ENCODE measurements around the gene KLRC2. TPM values are rescaled to one million over a fixed set of nuclear protein-coding genes. Genes with fewer than 3 reads are reported as not detected.
"Not testable (repeated sequence)": the region's sequence is repeated elsewhere in the genome, so short reads cannot be mapped to it uniquely, and the experiment has no call there.

Gene KLRC2
- total and polyA plus RNA-seq, 8 donors = 0.10 to 10.4 (median 2.0) TPM; not detected in 4

- no peak for DNase-seq
- no peak overlapping the region for H3K4me3 ChIP-seq
- H3K27ac ChIP-seq = no peak overlapping the region
- intact Hi-C loops (cut with DNase I; ENCODE audit: low total_unique reads) = no loop called here
- H3K27me3 ChIP-seq = no peaks in the 10 kb centered on the region
- H3K36me3 ChIP-seq = no peaks in the 10 kb centered on the region
- TF ChIP-seq POLR2AphosphoS5 (IDR thresholded peaks at IDR 0.05) (no peak), POLR2A (IDR thresholded peaks at IDR 0.05) (no peak), EP300 (IDR thresholded peaks at IDR 0.05) (no peak), CTCF (IDR thresholded peaks at IDR 0.05) (no peak)
- WGBS, 5 donors = 84 to 97% (median 92%) methylated on average over 5 of the region's 5 CpGs
- no peaks in the 10 kb centered on the region for H3K4me1 ChIP-seq
- H3K9me3 ChIP-seq = no peaks in the 10 kb centered on the region
Observed at GRCh38 chr12:10405294-10405693, 30.5 kb downstream of the KLRC2 start.

GRCh38 chr12:10404798-10405197 lies 31.0 kb downstream of the KLRC2 start:
- H3K27ac ChIP-seq = no peak overlapping the region
- no peaks in the 10 kb centered on the region for H3K36me3 ChIP-seq
- intact Hi-C loops (cut with DNase I; ENCODE audit: low total_unique reads) = no loop called here
- no peaks in the 10 kb centered on the region for H3K4me1 ChIP-seq
- no peak for TF ChIP-seq POLR2A (IDR thresholded peaks at IDR 0.05)
- TF ChIP-seq POLR2AphosphoS5 (IDR thresholded peaks at IDR 0.05) = no peak
- TF ChIP-seq CTCF (IDR thresholded peaks at IDR 0.05) = no peak
- TF ChIP-seq EP300 (IDR thresholded peaks at IDR 0.05) = no peak
- no peak for DNase-seq
- H3K9me3 ChIP-seq = no peaks in the 10 kb centered on the region
- H3K4me3 ChIP-seq = no peak overlapping the region
- H3K27me3 ChIP-seq = no peaks in the 10 kb centered on the region

GRCh38 chr12:10400829-10401228 lies 35.0 kb downstream of the KLRC2 start:
- DNase-seq = no peak
- intact Hi-C loops (cut with DNase I; ENCODE audit: low total_unique reads) = no loop called here
- no peak overlapping the region for H3K27ac ChIP-seq
- no peaks in the 10 kb centered on the region for H3K9me3 ChIP-seq
- H3K4me1 ChIP-seq = peaks cover 0 to 4% (median 1%) of the 10 kb centered on the region in 4 donors
- H3K4me3 ChIP-seq = no peak overlapping the region
- no peaks in the 10 kb centered on the region for H3K36me3 ChIP-seq
- no peaks in the 10 kb centered on the region for H3K27me3 ChIP-seq
- no peak for TF ChIP-seq CTCF (IDR thresholded peaks at IDR 0.05)

GRCh38 chr12:10398168-10398567 lies 37.6 kb downstream of the KLRC2 start:
- no peaks in the 10 kb centered on the region for H3K9me3 ChIP-seq
- no peak for DNase-seq
- H3K27ac ChIP-seq = no peak overlapping the region
- H3K27me3 ChIP-seq = no peaks in the 10 kb centered on the region
- H3K4me3 ChIP-seq = no peak overlapping the region
- no peak for TF ChIP-seq EP300 (IDR thresholded peaks at IDR 0.05)
- no peak for TF ChIP-seq POLR2A (IDR thresholded peaks at IDR 0.05)
- no peak for TF ChIP-seq POLR2AphosphoS5 (IDR thresholded peaks at IDR 0.05)
- no peak for TF ChIP-seq CTCF (IDR thresholded peaks at IDR 0.05)
- no peaks in the 10 kb centered on the region for H3K36me3 ChIP-seq
- peaks cover 0 to 11% (median 8%) of the 10 kb centered on the region in 4 donors for H3K4me1 ChIP-seq
- WGBS, 5 donors = 82 to 93% (median 84%) methylated on average over 2 of the region's 2 CpGs
- intact Hi-C loops (cut with DNase I; ENCODE audit: low total_unique reads) = no loop called here

GRCh38 chr12:10397296-10397695 lies 38.5 kb downstream of the KLRC2 start:
- Histone ChIP-seq H3K9me3 (no peaks in the 10 kb centered on the region), H3K4me3 (no peak overlapping the region), H3K27ac (no peak overlapping the region), H3K27me3 (no peaks in the 10 kb centered on the region), H3K36me3 (no peaks in the 10 kb centered on the region), H3K4me1 (peaks cover 0 to 17% (median 10%) of the 10 kb centered on the region in 4 donors)
- 33 to 59% (median 49%) methylated on average over 2 of the region's 2 CpGs for WGBS, 5 donors
- intact Hi-C loops (cut with DNase I; ENCODE audit: low total_unique reads) = no loop called here
- DNase-seq = no peak
- no peak for TF ChIP-seq POLR2A (IDR thresholded peaks at IDR 0.05)
- TF ChIP-seq CTCF (IDR thresholded peaks at IDR 0.05) = no peak
- no peak for TF ChIP-seq EP300 (IDR thresholded peaks at IDR 0.05)
- no peak for TF ChIP-seq POLR2AphosphoS5 (IDR thresholded peaks at IDR 0.05)

- intact Hi-C loops (cut with DNase I; ENCODE audit: low total_unique reads) = not testable (repeated sequence)
- peak overlapping the region in 4 of 5 donors; percentile 52 to 70 (median 68) for H3K27ac ChIP-seq
Observed at GRCh38 chr12:10396176-10396575, 39.6 kb downstream of the KLRC2 start.

More at GRCh38 chr12:10396176-10396575, 39.6 kb downstream of the KLRC2 start:
- H3K27me3 ChIP-seq, H3K36me3 ChIP-seq, DNase-seq, H3K9me3 ChIP-seq, H3K4me3 ChIP-seq: not testable (repeated sequence)
- 82 to 90% (median 86%) methylated on average over 12 to 15 of the region's 15 CpGs for WGBS, 5 donors
- peaks cover 0 to 22% (median 14%) of the 10 kb centered on the region in 4 donors for H3K4me1 ChIP-seq
